GDM1 (cell line): Measurements from ENCODE around the gene SPECC1L.

ENCODE experiments used
- DNase-seq: peaks from one replicate; lab custom pipeline; 2025; lab: John Stamatoyannopoulos, UW

SPECC1L gene

DNA sequence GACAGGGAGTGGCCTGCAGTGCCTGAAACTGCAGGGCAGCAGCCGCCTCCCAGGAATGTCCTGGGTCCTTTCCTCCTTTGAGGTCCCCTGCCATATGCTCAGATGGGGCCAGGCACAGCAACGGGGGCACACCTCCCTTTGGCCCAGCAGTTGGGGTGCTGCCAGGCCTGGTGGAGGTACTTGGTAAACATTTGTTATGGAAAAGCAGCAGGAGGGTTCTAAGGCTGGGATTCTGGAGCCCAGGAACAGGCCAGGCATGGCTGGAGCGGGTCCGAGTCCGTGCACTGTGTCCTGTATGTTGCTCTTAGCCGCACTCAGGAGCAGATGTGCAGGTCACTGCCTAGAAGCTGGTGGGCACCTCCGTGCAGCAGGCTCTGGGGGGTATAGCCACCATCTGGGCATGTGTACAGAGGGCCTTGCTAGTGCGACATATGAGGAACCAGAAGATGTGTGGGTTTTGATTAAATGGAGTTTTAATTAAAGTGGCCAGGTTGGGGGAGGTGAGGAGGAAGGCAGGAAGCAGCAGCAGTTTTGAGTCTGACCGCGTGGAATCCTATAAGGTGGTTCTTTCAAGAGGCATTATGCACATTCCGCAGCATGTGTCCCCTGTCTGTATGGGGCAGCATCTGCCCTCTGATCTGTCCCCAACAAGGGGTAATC is 158.2 kb downstream of the SPECC1L start:
- DNase-seq = no peak

DNA sequence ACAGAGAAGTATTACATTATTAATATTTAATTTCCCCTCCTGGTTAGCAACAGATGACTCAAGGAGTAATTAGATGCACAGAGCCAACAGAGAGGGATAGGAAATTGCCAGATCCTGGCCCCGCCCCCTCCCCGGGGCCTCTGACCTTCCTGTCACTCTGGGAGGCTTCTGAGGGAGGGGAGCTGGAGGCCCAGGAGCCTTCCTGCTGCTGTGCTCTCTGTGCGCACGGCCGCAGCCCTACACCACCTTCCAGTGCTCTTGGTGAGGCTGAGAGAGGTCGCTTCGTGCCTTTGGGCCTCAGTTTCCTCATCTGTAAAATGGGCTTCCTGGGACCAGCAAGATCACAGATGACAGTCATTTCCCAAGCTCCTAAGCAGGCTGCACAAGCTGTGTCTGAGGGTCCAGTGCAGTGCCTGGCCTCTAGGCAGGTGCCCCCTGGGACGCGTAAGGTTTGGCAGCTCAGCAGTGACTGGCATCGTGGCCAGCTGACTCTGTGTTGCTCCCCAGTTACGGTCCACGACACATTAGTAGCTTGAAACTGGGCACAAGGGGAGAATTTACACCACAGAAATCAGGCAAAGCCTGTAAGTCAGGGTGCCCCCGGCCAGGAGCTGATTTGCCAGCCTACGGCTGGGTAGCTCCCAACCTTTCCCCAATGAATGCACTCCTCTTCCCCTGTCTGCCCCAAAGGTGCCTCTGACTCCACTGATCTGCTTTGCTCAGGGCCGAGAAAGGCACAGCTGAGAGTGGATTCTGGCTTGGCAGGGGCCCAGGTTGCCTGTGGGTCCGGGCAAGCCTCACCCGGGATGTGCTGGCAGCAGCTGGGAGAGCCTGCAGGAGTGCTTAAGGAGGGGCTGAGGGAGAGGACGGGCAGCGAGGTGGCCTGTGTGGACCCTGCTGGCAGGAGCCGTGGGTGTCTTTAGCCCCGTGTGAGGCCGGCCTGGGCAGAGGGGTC is 159.1 kb downstream of the SPECC1L start:
- no peak for DNase-seq

DNA sequence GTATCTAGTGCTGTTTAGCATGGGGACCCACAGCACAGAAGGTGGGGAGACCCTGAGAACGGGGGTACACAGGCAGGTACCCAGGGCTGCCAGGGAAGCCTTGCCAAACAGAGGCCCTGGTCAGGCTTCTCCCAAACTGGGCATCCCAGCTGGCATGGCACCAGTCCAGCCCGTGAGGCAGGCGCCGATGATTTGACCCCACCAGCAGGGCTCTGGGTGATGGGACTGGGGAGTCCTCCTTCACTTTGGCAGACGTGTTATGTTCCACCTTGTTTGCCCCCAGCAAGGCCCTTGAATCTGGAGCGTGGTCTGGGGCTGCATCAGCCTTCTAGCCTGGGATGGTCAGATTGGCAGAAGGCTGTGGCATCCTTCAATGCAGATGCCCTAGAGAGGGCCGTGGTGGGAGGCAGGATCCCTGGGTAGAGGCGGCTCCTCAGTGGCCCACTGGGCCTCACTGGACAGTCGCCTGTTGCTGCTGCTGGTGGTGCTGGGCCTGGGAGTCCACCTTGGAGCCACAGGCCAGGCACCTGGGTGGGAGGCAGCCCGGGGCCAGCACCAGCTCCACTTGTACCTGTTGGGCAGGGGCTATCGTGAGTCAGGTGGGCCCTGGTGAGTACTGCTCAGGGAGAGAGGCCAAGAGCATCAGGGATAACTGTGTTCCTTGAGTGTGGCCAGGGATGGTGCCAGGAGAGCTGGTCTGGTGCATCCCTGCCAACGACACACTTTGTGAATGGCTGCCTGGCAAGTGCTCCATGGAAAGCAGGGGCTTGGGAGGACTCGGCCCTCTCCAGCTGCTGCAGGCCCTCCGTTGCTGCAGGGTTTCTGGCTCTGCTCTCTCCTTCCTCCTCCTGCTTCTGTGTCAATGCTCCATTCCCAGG is 160.0 kb downstream of the SPECC1L start:
- DNase-seq = no peak

DNA sequence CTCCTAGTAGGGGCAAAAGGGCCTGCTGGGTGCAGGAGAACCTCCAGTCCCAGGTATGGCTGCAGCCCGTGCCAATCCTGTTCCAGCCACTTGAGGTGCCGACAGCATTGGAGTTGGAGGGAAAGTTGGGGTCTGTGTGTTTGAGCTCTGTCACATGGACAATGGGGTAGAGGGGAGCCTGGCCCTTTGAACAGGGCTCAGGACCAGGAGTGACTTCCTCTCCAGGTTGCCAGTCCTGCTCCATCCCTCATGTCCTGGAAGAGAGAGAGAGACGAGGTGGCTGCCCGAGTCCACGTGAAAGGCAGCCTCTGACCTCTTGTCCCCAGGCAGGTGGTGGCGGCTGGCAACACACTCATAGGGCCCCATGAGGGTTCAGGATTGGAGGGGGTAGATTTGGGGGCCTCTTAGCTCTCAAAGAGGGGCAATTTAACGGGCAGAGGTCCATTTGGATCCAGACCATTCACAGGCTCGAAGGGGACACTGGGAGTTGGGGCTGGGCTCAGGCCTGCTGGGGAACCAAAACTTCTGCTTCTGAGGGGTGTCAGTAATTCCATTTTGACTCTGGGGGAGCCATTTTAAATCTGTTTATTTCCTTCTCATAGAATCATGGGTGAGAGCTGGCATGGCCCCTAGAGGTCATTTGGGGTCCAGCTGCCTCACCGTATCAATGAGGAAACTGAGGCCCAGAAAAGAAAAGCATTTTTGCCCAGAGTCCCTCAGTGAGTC is 160.8 kb downstream of the SPECC1L start:
- DNase-seq = no peak

DNA sequence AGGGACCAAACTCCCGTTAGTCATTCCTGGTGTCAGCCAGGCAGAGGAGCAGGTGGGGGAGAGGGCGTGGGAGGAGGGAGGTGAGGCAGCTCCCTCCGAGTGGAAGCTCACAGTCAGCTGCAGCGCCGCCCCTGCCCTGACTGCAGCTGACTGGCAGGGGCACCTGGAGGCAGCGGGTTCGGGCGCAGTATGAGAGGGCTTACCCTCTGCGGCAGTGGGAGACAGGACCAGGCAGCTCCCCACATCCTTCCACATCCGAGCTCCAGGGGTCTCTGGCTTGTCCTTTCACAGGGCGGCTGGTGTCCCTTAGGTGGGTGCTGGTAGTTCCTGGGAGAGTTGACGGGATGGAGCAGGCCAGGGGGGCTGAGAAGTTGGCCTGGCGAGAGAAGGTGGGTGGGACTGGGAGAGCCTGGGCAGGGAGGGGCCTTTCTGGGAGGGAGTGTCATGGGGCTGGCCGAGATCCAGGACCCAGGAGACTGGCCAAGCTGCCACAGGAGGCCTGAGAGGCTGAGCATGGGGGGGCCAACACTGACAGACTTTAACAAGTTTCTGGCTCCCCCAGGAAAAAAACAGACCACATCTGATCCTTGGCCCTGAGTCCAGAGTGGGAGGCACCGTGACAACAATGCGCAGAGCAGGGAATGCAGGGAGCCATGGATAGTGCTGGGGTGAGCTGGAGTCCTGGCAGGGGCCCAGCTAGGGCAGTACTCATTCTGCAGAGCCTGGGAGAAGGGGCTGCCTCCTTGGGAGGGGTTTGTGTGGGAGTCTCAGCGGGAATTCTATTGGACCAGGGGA is 161.6 kb downstream of the SPECC1L start:
- no peak for DNase-seq

DNA sequence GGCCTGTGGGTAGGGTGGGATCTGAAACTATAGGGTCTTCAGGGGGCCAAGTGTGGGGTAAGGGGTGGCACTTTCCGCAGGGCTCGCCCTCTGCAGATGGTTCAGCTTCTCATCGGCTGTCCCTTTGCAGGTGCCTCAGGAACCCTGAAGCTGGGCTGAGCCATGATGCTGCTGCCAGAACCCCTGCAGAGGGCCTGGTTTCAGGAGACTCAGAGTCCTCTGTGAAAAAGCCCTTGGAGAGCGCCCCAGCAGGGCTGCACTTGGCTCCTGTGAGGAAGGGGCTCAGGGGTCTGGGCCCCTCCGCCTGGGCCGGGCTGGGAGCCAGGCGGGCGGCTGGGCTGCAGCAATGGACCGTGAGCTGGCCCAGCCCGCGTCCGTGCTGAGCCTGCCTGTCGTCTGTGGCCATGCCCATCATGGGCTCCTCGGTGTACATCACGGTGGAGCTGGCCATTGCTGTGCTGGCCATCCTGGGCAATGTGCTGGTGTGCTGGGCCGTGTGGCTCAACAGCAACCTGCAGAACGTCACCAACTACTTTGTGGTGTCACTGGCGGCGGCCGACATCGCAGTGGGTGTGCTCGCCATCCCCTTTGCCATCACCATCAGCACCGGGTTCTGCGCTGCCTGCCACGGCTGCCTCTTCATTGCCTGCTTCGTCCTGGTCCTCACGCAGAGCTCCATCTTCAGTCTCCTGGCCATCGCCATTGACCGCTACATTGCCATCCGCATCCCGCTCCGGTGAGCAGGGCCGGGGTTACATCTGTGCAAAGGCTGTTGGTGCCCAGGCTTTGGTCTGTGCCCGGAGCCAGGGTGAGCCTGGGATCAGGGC is 162.6 kb downstream of the SPECC1L start:
- DNase-seq = no peak

DNA sequence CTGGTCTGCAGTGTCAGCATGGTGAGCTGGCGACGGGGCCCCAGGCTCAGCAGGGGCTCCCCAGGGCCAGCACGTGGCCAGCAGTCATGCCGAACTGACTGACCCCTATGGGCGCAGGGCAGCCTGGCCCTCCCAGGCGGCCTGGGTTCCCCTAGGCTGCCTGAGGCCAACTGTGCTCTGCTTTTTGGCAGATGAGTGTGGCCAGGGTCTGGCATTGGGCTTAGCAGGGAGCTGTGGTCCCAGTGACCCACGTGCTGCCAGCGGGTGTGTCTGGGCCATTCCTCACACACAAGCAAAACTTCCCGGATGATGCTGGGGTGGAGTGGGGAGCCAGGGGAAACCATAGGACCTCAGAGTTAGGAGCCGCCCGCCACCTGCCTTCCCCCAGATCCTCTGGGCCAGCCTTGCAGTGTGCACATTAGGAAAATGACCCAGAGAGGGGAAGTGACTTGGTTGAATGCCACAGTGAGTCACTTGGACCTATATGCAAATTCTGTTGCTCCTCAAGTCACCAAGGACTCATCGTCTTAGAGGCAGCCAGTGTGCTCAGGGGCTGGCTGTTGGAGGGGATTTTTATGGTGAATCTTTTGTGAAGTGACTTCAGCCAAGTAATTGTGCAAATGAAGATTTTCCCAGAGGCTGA is 163.3 kb downstream of the SPECC1L start:
- DNase-seq = peak; percentile 33

DNA sequence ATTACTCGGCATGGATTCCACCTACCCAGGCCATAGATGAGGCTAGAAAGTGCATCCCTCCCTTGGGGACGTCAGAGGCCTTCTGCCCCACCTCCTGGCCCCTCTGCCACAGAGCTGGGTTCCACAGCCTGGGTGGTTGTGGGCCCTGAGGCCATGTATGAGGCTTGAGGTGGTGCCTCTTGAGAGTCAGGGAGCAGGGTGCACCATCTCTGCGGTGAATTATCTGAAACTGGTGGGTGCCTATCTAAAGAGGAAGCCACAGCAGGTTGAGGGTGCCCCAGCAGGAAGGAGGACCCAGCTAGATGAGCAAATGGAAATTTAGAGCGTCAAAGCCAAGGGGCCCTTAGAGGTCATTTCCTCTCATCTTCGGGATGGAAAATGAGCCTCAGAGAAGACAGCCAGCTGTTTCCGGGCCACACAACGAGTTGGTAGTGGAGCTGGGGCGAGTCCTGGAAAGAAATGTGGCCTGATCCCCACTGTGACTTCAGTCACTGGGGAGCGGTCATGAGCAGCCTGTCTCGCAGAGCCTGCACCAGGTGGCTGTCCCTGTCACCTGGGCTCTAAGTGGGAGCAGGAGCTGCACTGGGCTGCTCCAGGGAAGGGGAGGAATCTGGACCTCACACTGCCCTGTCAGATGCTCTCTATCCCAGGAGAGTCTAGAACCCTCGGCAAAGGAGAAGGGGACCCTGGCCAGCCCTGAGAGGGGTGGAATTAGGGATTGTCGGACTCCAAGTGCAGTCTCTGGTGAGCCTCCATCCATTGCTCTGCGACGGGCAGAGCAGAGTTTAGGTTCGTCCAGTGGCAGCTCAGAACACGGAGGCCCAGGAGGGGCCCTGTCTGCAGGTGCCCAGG is 164.1 kb downstream of the SPECC1L start:
- DNase-seq = peak; percentile 40

DNA sequence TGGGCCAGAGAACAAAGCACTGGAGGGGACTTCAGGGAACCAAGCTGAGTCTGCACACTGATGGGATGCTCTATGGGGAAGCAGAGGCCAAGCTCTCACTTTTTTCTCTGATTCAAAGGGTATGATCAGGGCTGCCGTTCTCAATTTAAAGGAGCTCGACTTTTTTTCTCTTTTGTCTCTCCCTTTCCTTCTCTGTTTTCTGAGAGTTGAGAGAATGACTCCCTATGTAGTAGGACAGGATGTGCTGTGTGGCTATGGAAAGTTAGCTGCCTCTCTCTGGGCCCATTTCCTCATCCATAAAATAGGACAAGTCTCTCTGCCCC is 164.7 kb downstream of the SPECC1L start:
- no peak for DNase-seq

DNA sequence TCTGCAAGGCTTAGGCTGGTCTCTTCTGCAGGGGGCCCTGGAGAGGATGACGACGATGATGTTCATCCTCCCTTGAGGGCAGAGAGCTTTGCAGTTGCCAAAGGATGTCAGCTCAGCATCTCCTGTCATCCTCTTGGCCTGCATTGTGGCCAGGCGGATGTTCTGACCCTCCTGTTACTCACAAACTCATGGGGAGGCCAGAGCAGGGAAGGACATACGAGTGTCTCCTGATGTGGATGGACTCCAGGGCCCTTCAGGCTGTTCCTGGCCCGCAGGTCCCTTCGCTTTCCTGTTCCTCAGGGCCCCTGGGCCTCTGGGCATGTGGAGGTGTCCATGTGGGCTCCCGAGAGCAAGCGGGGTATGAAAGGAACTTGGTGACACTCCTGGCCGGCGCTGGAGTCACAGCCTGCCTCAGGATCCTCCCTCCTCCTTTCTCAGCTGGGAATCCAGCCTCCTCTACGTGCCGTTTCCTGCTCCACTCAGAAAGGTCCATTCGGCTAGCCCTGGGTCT is 165.3 kb downstream of the SPECC1L start:
- DNase-seq = no peak

DNA sequence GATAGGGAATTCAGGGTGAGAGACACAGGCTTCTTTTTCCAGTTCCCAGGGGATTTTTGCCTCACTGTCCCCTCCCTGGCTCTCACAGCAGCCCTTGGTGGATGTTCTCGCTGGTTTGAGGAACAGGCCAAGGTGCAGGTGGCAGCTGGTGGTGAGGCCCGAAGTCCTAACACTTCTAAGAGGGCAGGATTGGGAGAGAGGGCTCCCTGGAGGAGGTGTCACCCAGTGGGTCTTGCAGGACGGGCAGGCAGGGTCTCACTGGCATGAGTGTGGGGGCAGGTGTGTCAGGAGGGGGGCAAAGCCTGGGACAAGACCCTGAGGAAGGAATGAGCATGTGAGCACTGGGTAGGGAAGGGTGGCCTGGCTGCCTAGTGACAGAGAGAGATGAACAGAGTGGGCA is 165.9 kb downstream of the SPECC1L start:
- no peak for DNase-seq

DNA sequence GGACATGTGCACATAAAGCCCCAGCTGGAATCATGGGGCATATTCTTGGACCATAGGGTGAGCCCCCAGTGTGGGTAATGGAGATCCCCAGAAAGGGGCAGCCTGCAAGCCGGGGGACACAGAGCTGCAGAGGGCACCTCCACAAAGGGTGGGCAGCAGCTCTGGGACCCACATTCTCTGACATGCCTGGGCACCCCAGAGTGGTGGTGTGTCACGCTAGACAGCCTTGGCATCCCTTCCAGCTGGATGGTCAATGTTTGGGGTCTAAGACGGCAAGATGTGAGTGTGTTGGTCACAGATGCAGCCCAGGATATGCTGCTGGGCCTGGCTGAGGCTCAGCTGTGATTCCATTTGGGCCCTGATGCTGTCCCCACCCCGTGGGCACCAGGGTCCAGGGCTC is 166.5 kb downstream of the SPECC1L start:
- no peak for DNase-seq

DNA sequence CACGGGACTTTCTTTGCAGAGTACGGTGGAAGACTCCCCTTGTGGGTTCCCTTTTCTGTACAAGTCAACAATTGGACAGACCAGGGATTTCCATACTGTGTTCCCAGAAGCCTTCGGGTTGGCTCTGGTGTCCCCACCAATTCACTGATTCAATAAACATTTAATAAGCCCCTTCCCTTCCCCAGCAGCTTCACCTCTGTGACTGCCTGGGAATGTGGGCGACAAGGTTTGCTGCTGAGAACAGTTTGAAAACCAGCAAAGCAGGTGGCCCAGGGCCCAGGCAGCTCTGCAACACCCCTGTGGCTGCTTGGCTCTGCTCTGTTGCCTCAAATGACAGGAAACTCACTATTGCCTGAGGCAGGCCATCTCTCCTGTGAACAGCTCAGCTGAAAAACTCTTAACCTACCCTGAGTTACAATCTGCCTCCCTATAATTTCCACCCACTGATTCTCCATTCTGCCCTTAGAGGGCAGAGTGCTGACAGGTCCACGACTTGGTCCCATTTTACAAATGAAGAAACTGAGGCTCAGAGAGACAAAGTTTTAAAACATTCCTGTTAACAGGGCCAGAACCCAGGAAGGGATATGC is 167.2 kb downstream of the SPECC1L start:
- DNase-seq = no peak

DNA sequence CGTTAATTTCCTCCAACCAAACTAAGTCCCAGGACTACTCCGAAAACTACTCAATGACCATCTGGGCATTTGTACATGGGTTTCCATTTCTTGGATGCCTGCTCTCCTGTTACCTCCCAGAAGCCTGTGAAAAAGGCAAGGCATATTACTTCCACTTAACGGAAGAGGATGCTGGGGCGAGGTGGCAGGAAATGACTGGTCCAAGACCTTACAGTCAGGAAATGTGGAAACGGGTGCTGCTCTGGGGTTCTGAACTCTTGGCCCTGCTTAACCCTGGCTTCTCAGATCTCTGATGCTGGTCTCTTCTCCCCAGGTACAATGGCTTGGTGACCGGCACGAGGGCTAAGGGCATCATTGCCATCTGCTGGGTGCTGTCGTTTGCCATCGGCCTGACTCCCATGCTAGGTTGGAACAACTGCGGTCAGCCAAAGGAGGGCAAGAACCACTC is 169.7 kb downstream of the SPECC1L start:
- peak; percentile 29 for DNase-seq

DNA sequence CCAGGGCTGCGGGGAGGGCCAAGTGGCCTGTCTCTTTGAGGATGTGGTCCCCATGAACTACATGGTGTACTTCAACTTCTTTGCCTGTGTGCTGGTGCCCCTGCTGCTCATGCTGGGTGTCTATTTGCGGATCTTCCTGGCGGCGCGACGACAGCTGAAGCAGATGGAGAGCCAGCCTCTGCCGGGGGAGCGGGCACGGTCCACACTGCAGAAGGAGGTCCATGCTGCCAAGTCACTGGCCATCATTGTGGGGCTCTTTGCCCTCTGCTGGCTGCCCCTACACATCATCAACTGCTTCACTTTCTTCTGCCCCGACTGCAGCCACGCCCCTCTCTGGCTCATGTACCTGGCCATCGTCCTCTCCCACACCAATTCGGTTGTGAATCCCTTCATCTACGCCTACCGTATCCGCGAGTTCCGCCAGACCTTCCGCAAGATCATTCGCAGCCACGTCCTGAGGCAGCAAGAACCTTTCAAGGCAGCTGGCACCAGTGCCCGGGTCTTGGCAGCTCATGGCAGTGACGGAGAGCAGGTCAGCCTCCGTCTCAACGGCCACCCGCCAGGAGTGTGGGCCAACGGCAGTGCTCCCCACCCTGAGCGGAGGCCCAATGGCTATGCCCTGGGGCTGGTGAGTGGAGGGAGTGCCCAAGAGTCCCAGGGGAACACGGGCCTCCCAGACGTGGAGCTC is 170.2 kb downstream of the SPECC1L start:
- DNase-seq = no peak

DNA sequence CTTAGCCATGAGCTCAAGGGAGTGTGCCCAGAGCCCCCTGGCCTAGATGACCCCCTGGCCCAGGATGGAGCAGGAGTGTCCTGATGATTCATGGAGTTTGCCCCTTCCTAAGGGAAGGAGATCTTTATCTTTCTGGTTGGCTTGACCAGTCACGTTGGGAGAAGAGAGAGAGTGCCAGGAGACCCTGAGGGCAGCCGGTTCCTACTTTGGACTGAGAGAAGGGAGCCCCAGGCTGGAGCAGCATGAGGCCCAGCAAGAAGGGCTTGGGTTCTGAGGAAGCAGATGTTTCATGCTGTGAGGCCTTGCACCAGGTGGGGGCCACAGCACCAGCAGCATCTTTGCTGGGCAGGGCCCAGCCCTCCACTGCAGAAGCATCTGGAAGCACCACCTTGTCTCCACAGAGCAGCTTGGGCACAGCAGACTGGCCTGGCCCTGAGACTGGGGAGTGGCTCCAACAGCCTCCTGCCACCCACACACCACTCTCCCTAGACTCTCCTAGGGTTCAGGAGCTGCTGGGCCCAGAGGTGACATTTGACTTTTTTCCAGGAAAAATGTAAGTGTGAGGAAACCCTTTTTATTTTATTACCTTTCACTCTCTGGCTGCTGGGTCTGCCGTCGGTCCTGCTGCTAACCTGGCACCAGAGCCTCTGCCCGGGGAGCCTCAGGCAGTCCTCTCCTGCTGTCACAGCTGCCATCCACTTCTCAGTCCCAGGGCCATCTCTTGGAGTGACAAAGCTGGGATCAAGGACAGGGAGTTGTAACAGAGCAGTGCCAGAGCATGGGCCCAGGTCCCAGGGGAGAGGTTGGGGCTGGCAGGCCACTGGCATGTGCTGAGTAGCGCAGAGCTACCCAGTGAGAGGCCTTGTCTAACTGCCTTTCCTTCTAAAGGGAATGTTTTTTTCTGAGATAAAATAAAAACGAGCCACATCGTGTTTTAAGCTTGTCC is 171.0 kb downstream of the SPECC1L start:
- DNase-seq = no peak
